HG02623 (cell line): Measurements from ENCODE around the gene MPP2.
"Not testable (repeated sequence)": the region's sequence is repeated elsewhere in the genome, so short reads cannot be mapped to it uniquely, and the experiment has no call there.

Experiments used
- ATAC-seq: cut with Tn5 transposase; IDR thresholded peaks from one replicate; pipeline ENCODE4 v1.9.1; 2021; ENCODE audit warnings: moderate library complexity; ENCODE audit not compliant: unreplicated experiment

Gene MPP2

GRCh38 chr17:43852571-43852970, 54.8 kb downstream of the MPP2 start:
- no peak for ATAC-seq

GRCh38 chr17:43849116-43849515, 58.2 kb downstream of the MPP2 start:
- no peak for ATAC-seq

GRCh38 chr17:43848601-43849000, 58.7 kb downstream of the MPP2 start:
- ATAC-seq: no peak

GRCh38 chr17:43846963-43847371, 60.4 kb downstream of the MPP2 start, which contains the start of gene CD300LG:
TSS of gene CD300LG (plus strand) at chr17:43847176. CDS start at chr17:43847217, 41 bp downstream.
- ATAC-seq: no peak

GRCh38 chr17:43846221-43846712, 61.1 kb downstream of the MPP2 start:
- ATAC-seq: no peak

GRCh38 chr17:43845766-43846165, 61.6 kb downstream of the MPP2 start:
- no peak for ATAC-seq

GRCh38 chr17:43844241-43844640, 63.1 kb downstream of the MPP2 start:
- ATAC-seq: no peak

GRCh38 chr17:43842975-43843325, 64.4 kb downstream of the MPP2 start:
- no peak for ATAC-seq

- ATAC-seq: not testable (repeated sequence)
These were observed 65.0 kb downstream of the MPP2 start for GRCh38 chr17:43842091-43842974.

GRCh38 chr17:43841282-43841681, 66.1 kb downstream of the MPP2 start:
- no peak for ATAC-seq

GRCh38 chr17:43840814-43841213, 66.5 kb downstream of the MPP2 start:
- ATAC-seq: no peak

GRCh38 chr17:43839670-43840108, 67.6 kb downstream of the MPP2 start:
- ATAC-seq: no peak

- ATAC-seq: no peak
These were observed 73.2 kb downstream of the MPP2 start for GRCh38 chr17:43834106-43834505.

- ATAC-seq: no peak
These were observed 74.1 kb downstream of the MPP2 start, which contains the start of gene MPP3 for GRCh38 chr17:43832976-43833829. TSS of gene MPP3 (minus strand) at chr17:43833146. CDS start at chr17:43831906, 1,240 bp downstream.

GRCh38 chr17:43832168-43832975, 75.0 kb downstream of the MPP2 start:
- no peak for ATAC-seq

GRCh38 chr17:43831633-43832032, 75.7 kb downstream of the MPP2 start:
- no peak for ATAC-seq

- no peak for ATAC-seq
These were observed 76.7 kb downstream of the MPP2 start for GRCh38 chr17:43830510-43831140.

GRCh38 chr17:43829738-43830137, 77.6 kb downstream of the MPP2 start:
- ATAC-seq: no peak

- no peak for ATAC-seq
These were observed 79.7 kb downstream of the MPP2 start for GRCh38 chr17:43827596-43827995.

GRCh38 chr17:43826206-43826605, 81.1 kb downstream of the MPP2 start:
- no peak for ATAC-seq
